ENCODE results near the gene NOL8. TPM values are rescaled to one million over a fixed set of nuclear protein-coding genes. Genes with fewer than 3 reads are reported as not detected.
A peak's percentile ranks its signal among the peaks of the same experiment; 100 is the strongest.

NOL8 gene
- total RNA-seq, 1 experiment from 2014 or later: 32.2 TPM

- no peaks in the 10 kb centered on the region for H3K9me3 Mint-ChIP-seq
- no peaks in the 10 kb centered on the region for H3K27me3 Mint-ChIP-seq (ENCODE audit: low read depth)
- H3K27ac Mint-ChIP-seq: peak overlapping the region; percentile 70; the same call in 1 of the 2 replicates
- TF ChIP-seq, protein P1, sequence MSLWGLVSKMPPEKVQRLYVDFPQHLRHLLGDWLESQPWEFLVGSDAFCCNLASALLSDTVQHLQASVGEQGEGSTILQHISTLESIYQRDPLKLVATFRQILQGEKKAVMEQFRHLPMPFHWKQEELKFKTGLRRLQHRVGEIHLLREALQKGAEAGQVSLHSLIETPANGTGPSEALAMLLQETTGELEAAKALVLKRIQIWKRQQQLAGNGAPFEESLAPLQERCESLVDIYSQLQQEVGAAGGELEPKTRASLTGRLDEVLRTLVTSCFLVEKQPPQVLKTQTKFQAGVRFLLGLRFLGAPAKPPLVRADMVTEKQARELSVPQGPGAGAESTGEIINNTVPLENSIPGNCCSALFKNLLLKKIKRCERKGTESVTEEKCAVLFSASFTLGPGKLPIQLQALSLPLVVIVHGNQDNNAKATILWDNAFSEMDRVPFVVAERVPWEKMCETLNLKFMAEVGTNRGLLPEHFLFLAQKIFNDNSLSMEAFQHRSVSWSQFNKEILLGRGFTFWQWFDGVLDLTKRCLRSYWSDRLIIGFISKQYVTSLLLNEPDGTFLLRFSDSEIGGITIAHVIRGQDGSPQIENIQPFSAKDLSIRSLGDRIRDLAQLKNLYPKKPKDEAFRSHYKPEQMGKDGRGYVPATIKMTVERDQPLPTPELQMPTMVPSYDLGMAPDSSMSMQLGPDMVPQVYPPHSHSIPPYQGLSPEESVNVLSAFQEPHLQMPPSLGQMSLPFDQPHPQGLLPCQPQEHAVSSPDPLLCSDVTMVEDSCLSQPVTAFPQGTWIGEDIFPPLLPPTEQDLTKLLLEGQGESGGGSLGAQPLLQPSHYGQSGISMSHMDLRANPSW (CRISPR knock-in tag; conservative IDR thresholded peaks at IDR 0.05; ENCODE audit: low read depth): no peak
- TF ChIP-seq HMGA2 (CRISPR knock-in tag; IDR thresholded peaks at IDR 0.05) (no peak), SOX15 (CRISPR knock-in tag; IDR thresholded peaks at IDR 0.05) (no peak), ZMAT4 (CRISPR knock-in tag; IDR thresholded peaks at IDR 0.05) (no peak), CBFB (CRISPR knock-in tag; IDR thresholded peaks at IDR 0.05; ENCODE audit: low read depth) (no peak)
- TF ChIP-seq, protein P2, sequence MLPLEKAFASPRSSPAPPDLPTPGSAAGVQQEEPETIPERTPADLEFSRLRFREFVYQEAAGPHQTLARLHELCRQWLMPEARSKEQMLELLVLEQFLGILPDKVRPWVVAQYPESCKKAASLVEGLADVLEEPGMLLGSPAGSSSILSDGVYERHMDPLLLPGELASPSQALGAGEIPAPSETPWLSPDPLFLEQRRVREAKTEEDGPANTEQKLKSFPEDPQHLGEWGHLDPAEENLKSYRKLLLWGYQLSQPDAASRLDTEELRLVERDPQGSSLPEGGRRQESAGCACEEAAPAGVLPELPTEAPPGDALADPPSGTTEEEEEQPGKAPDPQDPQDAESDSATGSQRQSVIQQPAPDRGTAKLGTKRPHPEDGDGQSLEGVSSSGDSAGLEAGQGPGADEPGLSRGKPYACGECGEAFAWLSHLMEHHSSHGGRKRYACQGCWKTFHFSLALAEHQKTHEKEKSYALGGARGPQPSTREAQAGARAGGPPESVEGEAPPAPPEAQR (CRISPR knock-in tag; IDR thresholded peaks at IDR 0.05): no peak
- TF ChIP-seq, protein P3, sequence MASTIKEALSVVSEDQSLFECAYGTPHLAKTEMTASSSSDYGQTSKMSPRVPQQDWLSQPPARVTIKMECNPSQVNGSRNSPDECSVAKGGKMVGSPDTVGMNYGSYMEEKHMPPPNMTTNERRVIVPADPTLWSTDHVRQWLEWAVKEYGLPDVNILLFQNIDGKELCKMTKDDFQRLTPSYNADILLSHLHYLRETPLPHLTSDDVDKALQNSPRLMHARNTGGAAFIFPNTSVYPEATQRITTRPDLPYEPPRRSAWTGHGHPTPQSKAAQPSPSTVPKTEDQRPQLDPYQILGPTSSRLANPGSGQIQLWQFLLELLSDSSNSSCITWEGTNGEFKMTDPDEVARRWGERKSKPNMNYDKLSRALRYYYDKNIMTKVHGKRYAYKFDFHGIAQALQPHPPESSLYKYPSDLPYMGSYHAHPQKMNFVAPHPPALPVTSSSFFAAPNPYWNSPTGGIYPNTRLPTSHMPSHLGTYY (CRISPR knock-in tag; IDR thresholded peaks at IDR 0.05): no peak
- TF ChIP-seq, protein P4, sequence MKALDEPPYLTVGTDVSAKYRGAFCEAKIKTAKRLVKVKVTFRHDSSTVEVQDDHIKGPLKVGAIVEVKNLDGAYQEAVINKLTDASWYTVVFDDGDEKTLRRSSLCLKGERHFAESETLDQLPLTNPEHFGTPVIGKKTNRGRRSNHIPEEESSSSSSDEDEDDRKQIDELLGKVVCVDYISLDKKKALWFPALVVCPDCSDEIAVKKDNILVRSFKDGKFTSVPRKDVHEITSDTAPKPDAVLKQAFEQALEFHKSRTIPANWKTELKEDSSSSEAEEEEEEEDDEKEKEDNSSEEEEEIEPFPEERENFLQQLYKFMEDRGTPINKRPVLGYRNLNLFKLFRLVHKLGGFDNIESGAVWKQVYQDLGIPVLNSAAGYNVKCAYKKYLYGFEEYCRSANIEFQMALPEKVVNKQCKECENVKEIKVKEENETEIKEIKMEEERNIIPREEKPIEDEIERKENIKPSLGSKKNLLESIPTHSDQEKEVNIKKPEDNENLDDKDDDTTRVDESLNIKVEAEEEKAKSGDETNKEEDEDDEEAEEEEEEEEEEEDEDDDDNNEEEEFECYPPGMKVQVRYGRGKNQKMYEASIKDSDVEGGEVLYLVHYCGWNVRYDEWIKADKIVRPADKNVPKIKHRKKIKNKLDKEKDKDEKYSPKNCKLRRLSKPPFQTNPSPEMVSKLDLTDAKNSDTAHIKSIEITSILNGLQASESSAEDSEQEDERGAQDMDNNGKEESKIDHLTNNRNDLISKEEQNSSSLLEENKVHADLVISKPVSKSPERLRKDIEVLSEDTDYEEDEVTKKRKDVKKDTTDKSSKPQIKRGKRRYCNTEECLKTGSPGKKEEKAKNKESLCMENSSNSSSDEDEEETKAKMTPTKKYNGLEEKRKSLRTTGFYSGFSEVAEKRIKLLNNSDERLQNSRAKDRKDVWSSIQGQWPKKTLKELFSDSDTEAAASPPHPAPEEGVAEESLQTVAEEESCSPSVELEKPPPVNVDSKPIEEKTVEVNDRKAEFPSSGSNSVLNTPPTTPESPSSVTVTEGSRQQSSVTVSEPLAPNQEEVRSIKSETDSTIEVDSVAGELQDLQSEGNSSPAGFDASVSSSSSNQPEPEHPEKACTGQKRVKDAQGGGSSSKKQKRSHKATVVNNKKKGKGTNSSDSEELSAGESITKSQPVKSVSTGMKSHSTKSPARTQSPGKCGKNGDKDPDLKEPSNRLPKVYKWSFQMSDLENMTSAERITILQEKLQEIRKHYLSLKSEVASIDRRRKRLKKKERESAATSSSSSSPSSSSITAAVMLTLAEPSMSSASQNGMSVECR (CRISPR knock-in tag; IDR thresholded peaks at IDR 0.05; ENCODE audit: borderline replicate concordance): no peak
- peaks cover 16% of the 10 kb centered on the region for H3K4me1 Mint-ChIP-seq
- DNase-seq (ENCODE audit: low spot score) (no peak), ATAC-seq (no peak)
- ChIA-PET CTCF (no interaction called here), POLR2A (interaction anchor here (0.6 to 1.1 kb wide), 2 partner anchors 18 to 33 kb away, joined by 3 read pairs; no protein-coding TSS in a partner anchor)
- no peak overlapping the region for H3K4me3 Mint-ChIP-seq
- H3K36me3 Mint-ChIP-seq: peaks cover 46% of the 10 kb centered on the region
These were observed 29.8 kb downstream of the NOL8 start for GRCh38 chr9:92295240-92295790.

GRCh38 chr9:92294297-92294676 is 30.9 kb downstream of the NOL8 start:
- no peak for DNase-seq (ENCODE audit: low spot score)
- ChIA-PET CTCF (no interaction called here), POLR2A (interaction anchor here (1.1 kb wide), 1 partner anchor 34 kb away, joined by 3 read pairs; no protein-coding TSS in a partner anchor)
- Mint-ChIP-seq H3K27me3 (ENCODE audit: low read depth) (no peaks in the 10 kb centered on the region), H3K4me3 (peak overlapping the region; percentile 98), H3K27ac (peak overlapping the region; percentile 55; the same call in 1 of the 2 replicates), H3K9me3 (no peaks in the 10 kb centered on the region), H3K36me3 (peaks cover 51% of the 10 kb centered on the region), H3K4me1 (peaks cover 16% of the 10 kb centered on the region)
- peak; percentile 17 for ATAC-seq
- TF ChIP-seq, protein P5, sequence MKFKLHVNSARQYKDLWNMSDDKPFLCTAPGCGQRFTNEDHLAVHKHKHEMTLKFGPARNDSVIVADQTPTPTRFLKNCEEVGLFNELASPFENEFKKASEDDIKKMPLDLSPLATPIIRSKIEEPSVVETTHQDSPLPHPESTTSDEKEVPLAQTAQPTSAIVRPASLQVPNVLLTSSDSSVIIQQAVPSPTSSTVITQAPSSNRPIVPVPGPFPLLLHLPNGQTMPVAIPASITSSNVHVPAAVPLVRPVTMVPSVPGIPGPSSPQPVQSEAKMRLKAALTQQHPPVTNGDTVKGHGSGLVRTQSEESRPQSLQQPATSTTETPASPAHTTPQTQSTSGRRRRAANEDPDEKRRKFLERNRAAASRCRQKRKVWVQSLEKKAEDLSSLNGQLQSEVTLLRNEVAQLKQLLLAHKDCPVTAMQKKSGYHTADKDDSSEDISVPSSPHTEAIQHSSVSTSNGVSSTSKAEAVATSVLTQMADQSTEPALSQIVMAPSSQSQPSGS (CRISPR knock-in tag; IDR thresholded peaks at IDR 0.05; ENCODE audit: borderline replicate concordance, low read depth): no peak
- no peak for TF ChIP-seq NFE2L1 (CRISPR knock-in tag; IDR thresholded peaks at IDR 0.05)
- TF ChIP-seq ZBTB21 (CRISPR knock-in tag; IDR thresholded peaks at IDR 0.05; ENCODE audit: borderline replicate concordance): no peak
- no peak for TF ChIP-seq ZNF396 (CRISPR knock-in tag; IDR thresholded peaks at IDR 0.05; ENCODE audit: borderline replicate concordance)
- TF ChIP-seq, protein P6, sequence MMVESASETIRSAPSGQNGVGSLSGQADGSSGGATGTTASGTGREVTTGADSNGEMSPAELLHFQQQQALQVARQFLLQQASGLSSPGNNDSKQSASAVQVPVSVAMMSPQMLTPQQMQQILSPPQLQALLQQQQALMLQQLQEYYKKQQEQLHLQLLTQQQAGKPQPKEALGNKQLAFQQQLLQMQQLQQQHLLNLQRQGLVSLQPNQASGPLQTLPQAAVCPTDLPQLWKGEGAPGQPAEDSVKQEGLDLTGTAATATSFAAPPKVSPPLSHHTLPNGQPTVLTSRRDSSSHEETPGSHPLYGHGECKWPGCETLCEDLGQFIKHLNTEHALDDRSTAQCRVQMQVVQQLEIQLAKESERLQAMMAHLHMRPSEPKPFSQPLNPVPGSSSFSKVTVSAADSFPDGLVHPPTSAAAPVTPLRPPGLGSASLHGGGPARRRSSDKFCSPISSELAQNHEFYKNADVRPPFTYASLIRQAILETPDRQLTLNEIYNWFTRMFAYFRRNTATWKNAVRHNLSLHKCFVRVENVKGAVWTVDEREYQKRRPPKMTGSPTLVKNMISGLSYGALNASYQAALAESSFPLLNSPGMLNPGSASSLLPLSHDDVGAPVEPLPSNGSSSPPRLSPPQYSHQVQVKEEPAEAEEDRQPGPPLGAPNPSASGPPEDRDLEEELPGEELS (CRISPR knock-in tag; IDR thresholded peaks at IDR 0.05): no peak
- TF ChIP-seq JAZF1 (CRISPR knock-in tag; IDR thresholded peaks at IDR 0.05): no peak
- TF ChIP-seq ZNF121 (CRISPR knock-in tag; IDR thresholded peaks at IDR 0.05): peak; percentile 32; the same call in 1 of the 2 replicates
